Measurements from ENCODE around the gene SBK3. TPM values are rescaled to one million over a fixed set of nuclear protein-coding genes. Genes with fewer than 3 reads are reported as not detected.

Gene SBK3
- total RNA-seq, 1 experiment from 2014 or later, result not detected

DNA sequence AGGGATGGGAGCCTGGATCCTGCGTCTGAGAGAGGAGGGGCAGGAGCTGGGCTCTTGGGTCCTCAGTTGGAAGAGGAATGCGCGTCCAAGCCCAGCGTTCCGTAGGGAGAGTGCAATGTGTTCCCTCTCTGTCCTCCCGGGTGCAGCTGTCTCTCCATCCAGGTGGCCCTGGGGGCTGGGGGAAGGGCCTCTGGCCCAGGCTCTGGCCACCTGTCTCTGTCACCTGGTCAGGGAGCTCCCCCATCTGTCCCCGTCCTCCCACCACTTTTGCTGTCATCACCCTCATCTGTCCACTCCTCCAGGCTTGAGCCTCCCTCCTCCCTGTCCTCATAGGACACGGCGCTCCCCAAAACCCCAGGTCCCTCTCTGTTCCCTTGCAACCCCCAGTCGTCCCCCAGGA lies 4.7 kb downstream of the SBK3 start:
- no peak for ATAC-seq
- BruUV-seq (replicated peaks), result no TSS peak
- Histone ChIP-seq H3K4me1 (ENCODE audit: insufficient read depth, low read length) (peaks cover 10% of the 10 kb centered on the region), H3K9me2 (replicated peaks; ENCODE audit: low read length) (no peaks in the 10 kb centered on the region), H3K4me3 (ENCODE audit: low read length) (no peak overlapping the region), H3K4me2 (ENCODE audit: low read length) (no peak overlapping the region), H3K27me3 (ENCODE audit: low read length) (no peaks in the 10 kb centered on the region), H3K27ac (ENCODE audit: low read length) (no peak overlapping the region), H3F3A (ENCODE audit: low read length, unreplicated experiment) (no peaks in the 10 kb centered on the region), H2AFZ (ENCODE audit: low read length) (no peak overlapping the region), H3K79me2 (ENCODE audit: low read length) (no peaks in the 10 kb centered on the region), H4K20me1 (ENCODE audit: low read length) (no peaks in the 10 kb centered on the region), H3K9ac (ENCODE audit: low read length) (no peak overlapping the region), H3K9me3 (ENCODE audit: low read length) (no peaks in the 10 kb centered on the region), H3K36me3 (ENCODE audit: low read depth, low read length) (no peaks in the 10 kb centered on the region)
- POLR2A ChIA-PET (ENCODE audit: unreplicated experiment), result no interaction called here
- TF ChIP-seq, protein P1, sequence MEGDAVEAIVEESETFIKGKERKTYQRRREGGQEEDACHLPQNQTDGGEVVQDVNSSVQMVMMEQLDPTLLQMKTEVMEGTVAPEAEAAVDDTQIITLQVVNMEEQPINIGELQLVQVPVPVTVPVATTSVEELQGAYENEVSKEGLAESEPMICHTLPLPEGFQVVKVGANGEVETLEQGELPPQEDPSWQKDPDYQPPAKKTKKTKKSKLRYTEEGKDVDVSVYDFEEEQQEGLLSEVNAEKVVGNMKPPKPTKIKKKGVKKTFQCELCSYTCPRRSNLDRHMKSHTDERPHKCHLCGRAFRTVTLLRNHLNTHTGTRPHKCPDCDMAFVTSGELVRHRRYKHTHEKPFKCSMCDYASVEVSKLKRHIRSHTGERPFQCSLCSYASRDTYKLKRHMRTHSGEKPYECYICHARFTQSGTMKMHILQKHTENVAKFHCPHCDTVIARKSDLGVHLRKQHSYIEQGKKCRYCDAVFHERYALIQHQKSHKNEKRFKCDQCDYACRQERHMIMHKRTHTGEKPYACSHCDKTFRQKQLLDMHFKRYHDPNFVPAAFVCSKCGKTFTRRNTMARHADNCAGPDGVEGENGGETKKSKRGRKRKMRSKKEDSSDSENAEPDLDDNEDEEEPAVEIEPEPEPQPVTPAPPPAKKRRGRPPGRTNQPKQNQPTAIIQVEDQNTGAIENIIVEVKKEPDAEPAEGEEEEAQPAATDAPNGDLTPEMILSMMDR (conservative IDR thresholded peaks at IDR 0.05; ENCODE audit: low read depth, low read length), result no peak
- TF ChIP-seq EZH2phosphoT487 (IDR thresholded peaks at IDR 0.05; ENCODE audit: borderline replicate concordance, low read length) (no peak), EZH2 (IDR thresholded peaks at IDR 0.05; ENCODE audit: low read length, unreplicated experiment) (no peak)
- CTCF ChIA-PET, result no interaction called here
- intact Hi-C loops (cut with micrococcal nuclease), result no loop called here
- DNase-seq, result no peak

DNA sequence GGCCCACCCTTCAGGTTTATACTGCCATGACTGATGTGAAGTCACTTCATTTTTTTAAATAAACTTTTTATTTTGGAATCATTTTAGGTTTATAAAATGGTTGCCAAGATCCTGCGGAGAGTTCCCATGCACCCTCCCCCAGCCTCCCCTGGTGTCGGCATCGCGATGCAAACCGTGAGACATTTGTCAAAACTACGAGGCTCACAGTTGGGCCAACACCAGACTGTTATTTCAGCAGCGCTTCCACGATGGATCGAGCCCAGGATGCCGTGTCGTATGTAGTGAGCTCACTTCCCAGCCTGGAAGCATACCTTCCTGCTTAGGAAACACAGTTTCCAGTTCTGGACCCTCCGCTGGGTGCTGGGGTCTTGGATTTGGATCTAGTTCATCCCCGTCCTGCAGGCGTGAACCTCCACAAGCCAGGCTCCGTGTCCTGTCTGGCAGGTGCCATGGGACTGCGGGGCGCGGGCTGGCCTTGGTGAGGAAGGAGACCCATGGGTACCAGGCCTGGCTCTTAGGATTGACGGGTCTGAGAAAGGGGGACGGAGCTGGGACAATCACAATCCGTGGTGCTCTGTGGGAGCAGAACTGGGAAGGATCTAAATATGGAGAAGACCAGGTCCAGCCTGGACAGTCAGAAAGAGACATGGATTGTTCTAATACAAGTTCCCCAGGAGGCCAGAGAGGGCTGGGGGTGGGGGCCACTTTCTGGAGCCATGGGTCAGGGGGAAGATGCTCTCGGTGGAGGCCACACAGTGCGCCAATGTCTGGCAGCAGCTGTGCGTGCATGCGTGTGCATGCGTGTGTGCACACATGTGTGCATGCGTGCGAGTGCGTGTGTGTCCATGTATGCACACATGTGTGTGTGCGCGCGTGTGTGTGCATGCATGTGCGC lies 6.0 kb downstream of the SBK3 start:
- Histone ChIP-seq H3K27ac (ENCODE audit: low read length) (no peak overlapping the region), H3K4me1 (ENCODE audit: insufficient read depth, low read length) (no peaks in the 10 kb centered on the region; the same call in 1 of the 2 replicates), H2AFZ (ENCODE audit: low read length) (no peak overlapping the region), H3K36me3 (ENCODE audit: low read depth, low read length) (no peaks in the 10 kb centered on the region), H3K27me3 (ENCODE audit: low read length) (no peaks in the 10 kb centered on the region), H3K9ac (ENCODE audit: low read length) (no peak overlapping the region), H4K20me1 (ENCODE audit: low read length) (no peaks in the 10 kb centered on the region), H3K4me2 (ENCODE audit: low read length) (no peak overlapping the region), H3K9me2 (replicated peaks; ENCODE audit: low read length) (no peaks in the 10 kb centered on the region), H3K79me2 (ENCODE audit: low read length) (no peaks in the 10 kb centered on the region), H3K9me3 (ENCODE audit: low read length) (no peaks in the 10 kb centered on the region), H3K4me3 (ENCODE audit: low read length) (no peak overlapping the region), H3F3A (ENCODE audit: low read length, unreplicated experiment) (no peaks in the 10 kb centered on the region)
- TF ChIP-seq EZH2 (IDR thresholded peaks at IDR 0.05; ENCODE audit: low read length, unreplicated experiment), result no peak
- TF ChIP-seq, protein P1 (conservative IDR thresholded peaks at IDR 0.05; ENCODE audit: low read depth, low read length), result no peak
- TF ChIP-seq EZH2phosphoT487 (IDR thresholded peaks at IDR 0.05; ENCODE audit: borderline replicate concordance, low read length), result no peak
- BruUV-seq (replicated peaks), result no TSS peak
- ChIA-PET CTCF (no interaction called here), POLR2A (ENCODE audit: unreplicated experiment) (no interaction called here)
- ATAC-seq (no peak), DNase-seq (no peak)
- intact Hi-C loops (cut with micrococcal nuclease), result no loop called here

DNA sequence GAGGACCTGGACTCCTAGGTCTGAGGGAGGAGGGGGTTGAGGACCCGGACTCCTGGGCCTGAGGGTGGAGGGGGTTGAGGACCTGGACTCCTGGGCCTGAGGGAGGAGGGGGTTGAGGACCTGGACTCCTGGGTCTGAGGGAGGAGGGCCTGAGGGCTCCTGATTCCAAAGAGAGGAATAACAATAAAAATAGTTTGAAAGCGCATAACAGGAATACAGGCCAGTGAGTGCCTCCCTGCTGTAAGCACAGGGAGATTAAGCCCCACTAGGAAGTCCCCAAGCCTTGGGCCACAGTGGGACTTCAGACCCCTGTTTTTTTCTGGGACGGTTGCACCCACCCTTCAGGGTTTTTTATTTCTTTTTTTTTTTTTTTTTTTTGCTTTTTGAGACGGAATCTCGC lies 7.2 kb downstream of the SBK3 start:
- Histone ChIP-seq H3K36me3 (ENCODE audit: low read depth, low read length) (no peaks in the 10 kb centered on the region), H3K4me3 (ENCODE audit: low read length) (no peak overlapping the region), H3K4me2 (ENCODE audit: low read length) (no peak overlapping the region), H3K9me2 (replicated peaks; ENCODE audit: low read length) (no peaks in the 10 kb centered on the region), H3K79me2 (ENCODE audit: low read length) (no peaks in the 10 kb centered on the region), H3K27me3 (ENCODE audit: low read length) (no peaks in the 10 kb centered on the region), H2AFZ (ENCODE audit: low read length) (no peak overlapping the region), H4K20me1 (ENCODE audit: low read length) (no peaks in the 10 kb centered on the region), H3K27ac (ENCODE audit: low read length) (no peak overlapping the region), H3K9ac (ENCODE audit: low read length) (no peak overlapping the region), H3F3A (ENCODE audit: low read length, unreplicated experiment) (no peaks in the 10 kb centered on the region), H3K4me1 (ENCODE audit: insufficient read depth, low read length) (no peaks in the 10 kb centered on the region; the same call in 1 of the 2 replicates), H3K9me3 (ENCODE audit: low read length) (no peaks in the 10 kb centered on the region)
- CTCF ChIA-PET, result no interaction called here
- no peak for TF ChIP-seq EZH2phosphoT487 (IDR thresholded peaks at IDR 0.05; ENCODE audit: borderline replicate concordance, low read length)
- TF ChIP-seq, protein P1 (conservative IDR thresholded peaks at IDR 0.05; ENCODE audit: low read depth, low read length), result no peak
- TF ChIP-seq EZH2 (IDR thresholded peaks at IDR 0.05; ENCODE audit: low read length, unreplicated experiment), result no peak
- DNase-seq, result no peak
- BruUV-seq (replicated peaks), result no TSS peak
- ATAC-seq, result no peak
- intact Hi-C loops (cut with micrococcal nuclease), result no loop called here
- POLR2A ChIA-PET (ENCODE audit: unreplicated experiment), result no interaction called here
